ENCODE data around the gene SCGB3A1.

DNA sequence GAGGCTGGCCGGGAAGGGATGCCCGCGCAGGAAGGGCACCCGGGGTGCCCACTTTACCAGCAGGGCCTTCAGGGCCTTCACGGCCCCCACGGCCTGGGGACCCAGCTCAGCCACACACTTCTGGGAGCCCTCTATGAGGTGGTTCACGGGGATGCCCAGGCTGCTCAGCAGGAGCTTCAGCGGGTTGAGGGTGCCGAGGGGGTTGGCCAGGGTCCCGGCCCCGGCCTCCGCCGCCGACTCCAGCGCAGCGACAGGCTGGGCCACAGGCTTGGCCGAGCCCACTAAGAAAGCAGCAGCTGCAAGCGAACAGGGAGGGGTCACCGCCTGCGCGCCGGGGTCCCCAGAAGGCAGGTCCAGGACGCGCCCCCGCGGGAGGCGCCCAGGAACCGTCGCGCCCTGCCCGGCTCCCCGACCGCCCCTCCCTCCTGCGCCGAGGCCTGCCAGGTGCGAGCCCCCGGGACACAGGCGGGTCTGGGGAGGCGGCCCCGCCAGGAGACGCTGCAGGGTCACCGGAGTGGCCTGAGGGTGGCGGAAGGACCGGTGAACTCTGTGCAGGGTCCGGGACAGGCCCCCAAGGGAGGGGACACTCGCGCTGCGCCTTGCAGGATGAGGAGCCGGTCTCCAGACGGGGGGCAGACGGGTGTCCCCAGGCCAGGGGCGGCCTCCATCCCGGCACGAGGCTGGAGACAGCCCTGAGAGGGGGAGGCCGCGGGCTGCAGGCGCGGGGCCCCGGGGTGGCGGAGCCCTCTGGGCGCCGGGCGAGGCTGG lies 572 bp downstream of the SCGB3A1 start:
- TF ChIP-seq, protein P1, sequence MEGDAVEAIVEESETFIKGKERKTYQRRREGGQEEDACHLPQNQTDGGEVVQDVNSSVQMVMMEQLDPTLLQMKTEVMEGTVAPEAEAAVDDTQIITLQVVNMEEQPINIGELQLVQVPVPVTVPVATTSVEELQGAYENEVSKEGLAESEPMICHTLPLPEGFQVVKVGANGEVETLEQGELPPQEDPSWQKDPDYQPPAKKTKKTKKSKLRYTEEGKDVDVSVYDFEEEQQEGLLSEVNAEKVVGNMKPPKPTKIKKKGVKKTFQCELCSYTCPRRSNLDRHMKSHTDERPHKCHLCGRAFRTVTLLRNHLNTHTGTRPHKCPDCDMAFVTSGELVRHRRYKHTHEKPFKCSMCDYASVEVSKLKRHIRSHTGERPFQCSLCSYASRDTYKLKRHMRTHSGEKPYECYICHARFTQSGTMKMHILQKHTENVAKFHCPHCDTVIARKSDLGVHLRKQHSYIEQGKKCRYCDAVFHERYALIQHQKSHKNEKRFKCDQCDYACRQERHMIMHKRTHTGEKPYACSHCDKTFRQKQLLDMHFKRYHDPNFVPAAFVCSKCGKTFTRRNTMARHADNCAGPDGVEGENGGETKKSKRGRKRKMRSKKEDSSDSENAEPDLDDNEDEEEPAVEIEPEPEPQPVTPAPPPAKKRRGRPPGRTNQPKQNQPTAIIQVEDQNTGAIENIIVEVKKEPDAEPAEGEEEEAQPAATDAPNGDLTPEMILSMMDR (IDR thresholded peaks at IDR 0.05; ENCODE audit: low read depth, low read length) = no peak
- no peak for TF ChIP-seq EZH2phosphoT487 (IDR thresholded peaks at IDR 0.05; ENCODE audit: low read depth)

Data from OCI-LY3 (cell line).